Measurements from ENCODE around the gene SSUH2.

SSUH2 gene

GRCh38 chr3:8606701-8607231 lies 37.8 kb downstream of the SSUH2 start:
- H3K27me3 ChIP-seq (replicated peaks; ENCODE audit: control insufficient read depth, insufficient read depth, low read length) = no peaks in the 10 kb centered on the region; the same call in 1 of the 2 replicates
- no peak overlapping the region for H3K4me3 ChIP-seq (replicated peaks; ENCODE audit: low read depth, low read length)
- no peak for DNase-seq (ENCODE audit: extremely low read depth, insufficient read length)
- no peak for TF ChIP-seq CTCF (IDR thresholded peaks at IDR 0.05; ENCODE audit: insufficient read depth, low read length, poor library complexity, severe bottlenecking)
- no peaks in the 10 kb centered on the region for H3K36me3 ChIP-seq (ENCODE audit: control insufficient read depth, insufficient read depth, low read length)

GRCh38 chr3:8604988-8605387 lies 39.6 kb downstream of the SSUH2 start:
- Histone ChIP-seq H3K36me3 (ENCODE audit: control insufficient read depth, insufficient read depth, low read length) (no peaks in the 10 kb centered on the region), H3K4me3 (replicated peaks; ENCODE audit: low read depth, low read length) (no peak overlapping the region), H3K27me3 (replicated peaks; ENCODE audit: control insufficient read depth, insufficient read depth, low read length) (no peaks in the 10 kb centered on the region; the same call in 1 of the 2 replicates)
- DNase-seq (ENCODE audit: extremely low read depth, insufficient read length) = no peak
- TF ChIP-seq CTCF (IDR thresholded peaks at IDR 0.05; ENCODE audit: insufficient read depth, low read length, poor library complexity, severe bottlenecking) = no peak

GRCh38 chr3:8604006-8604405 lies 40.6 kb downstream of the SSUH2 start:
- no peak for TF ChIP-seq CTCF (IDR thresholded peaks at IDR 0.05; ENCODE audit: insufficient read depth, low read length, poor library complexity, severe bottlenecking)
- no peaks in the 10 kb centered on the region; the same call in 1 of the 2 replicates for H3K27me3 ChIP-seq (replicated peaks; ENCODE audit: control insufficient read depth, insufficient read depth, low read length)
- no peaks in the 10 kb centered on the region for H3K36me3 ChIP-seq (ENCODE audit: control insufficient read depth, insufficient read depth, low read length)
- DNase-seq (ENCODE audit: extremely low read depth, insufficient read length) = no peak
- H3K4me3 ChIP-seq (replicated peaks; ENCODE audit: low read depth, low read length) = no peak overlapping the region

- no peak overlapping the region for H3K4me3 ChIP-seq (replicated peaks; ENCODE audit: low read depth, low read length)
- H3K36me3 ChIP-seq (ENCODE audit: control insufficient read depth, insufficient read depth, low read length) = no peaks in the 10 kb centered on the region
- H3K27me3 ChIP-seq (replicated peaks; ENCODE audit: control insufficient read depth, insufficient read depth, low read length) = no peaks in the 10 kb centered on the region; the same call in 1 of the 2 replicates
- no peak for TF ChIP-seq CTCF (IDR thresholded peaks at IDR 0.05; ENCODE audit: insufficient read depth, low read length, poor library complexity, severe bottlenecking)
- DNase-seq (ENCODE audit: extremely low read depth, insufficient read length) = no peak
These were observed 41.4 kb downstream of the SSUH2 start for GRCh38 chr3:8603115-8603710.

GRCh38 chr3:8600457-8600856 lies 44.1 kb downstream of the SSUH2 start:
- DNase-seq (ENCODE audit: extremely low read depth, insufficient read length) = no peak
- Histone ChIP-seq H3K36me3 (ENCODE audit: control insufficient read depth, insufficient read depth, low read length) (no peaks in the 10 kb centered on the region), H3K27me3 (replicated peaks; ENCODE audit: control insufficient read depth, insufficient read depth, low read length) (no peaks in the 10 kb centered on the region; the same call in 1 of the 2 replicates), H3K4me3 (replicated peaks; ENCODE audit: low read depth, low read length) (no peak overlapping the region)
- no peak for TF ChIP-seq CTCF (IDR thresholded peaks at IDR 0.05; ENCODE audit: insufficient read depth, low read length, poor library complexity, severe bottlenecking)
